Neural progenitor cell (in vitro differentiated cells): ENCODE data around the gene GRAMD2A. TPM values are rescaled to one million over a fixed set of nuclear protein-coding genes. Genes with fewer than 3 reads are reported as not detected.

ENCODE experiments used
- DNase-seq: peaks from one replicate; pipeline ENCODE4 v3.0.0-alpha.2; 2016; ENCODE audit warnings: low spot score
- H2AFZ ChIP-seq: fragments of 200-600 bp; sonication (generic); replicated peaks from 2 replicates; pipeline ENCODE4 v1.6.1; 2016; ENCODE audit warnings: antibody characterized with exemption
- H3F3A ChIP-seq: fragments of 200-600 bp; sonication (generic); 2 replicates; pipeline ENCODE4 v1.6.1; 2016; ENCODE audit warnings: antibody characterized with exemption, low read depth
- H3K27ac ChIP-seq: fragments of 200-600 bp; sonication (generic); 2 replicates; pipeline ENCODE4 v1.5.1; 2016; ENCODE audit warnings: mild to moderate bottlenecking
- H3K27me3 ChIP-seq: fragments of 200-600 bp; sonication (generic); 2 replicates; pipeline ENCODE4 v1.6.1; 2016; ENCODE audit warnings: mild to moderate bottlenecking, moderate library complexity
- H3K36me3 ChIP-seq: fragments of 200-600 bp; sonication (generic); 2 replicates; pipeline ENCODE4 v1.5.1; 2016
- H3K4me1 ChIP-seq: fragments of 200-600 bp; sonication (generic); 2 replicates; pipeline ENCODE4 v1.6.1; 2016; ENCODE audit warnings: mixed run types
- H3K4me2 ChIP-seq: fragments of 200-600 bp; sonication (generic); 2 replicates; pipeline ENCODE4 v1.6.1; 2016
- H3K4me3 ChIP-seq: fragments of 200-600 bp; sonication (generic); 2 replicates; pipeline ENCODE4 v1.5.1; 2016
- H3K79me2 ChIP-seq: fragments of 200-600 bp; sonication (generic); 2 replicates; pipeline ENCODE4 v1.6.1; 2016; ENCODE audit warnings: low read depth
- H3K9ac ChIP-seq: fragments of 200-600 bp; sonication (generic); 2 replicates; pipeline ENCODE4 v1.6.1; 2016
- H3K9me3 ChIP-seq: fragments of 200-600 bp; sonication (generic); 2 replicates; pipeline ENCODE4 v1.5.1; 2016; ENCODE audit warnings: low read depth
- H4K20me1 ChIP-seq: fragments of 200-600 bp; sonication (generic); 2 replicates; pipeline ENCODE4 v1.6.1; 2016; ENCODE audit warnings: low read depth
- H3K27ac Mint-ChIP-seq: 3 replicates; pipeline ENCODE4 v1.8.0; 2021; ENCODE audit warnings: mixed read lengths
- H3K27me3 Mint-ChIP-seq: 2 replicates; pipeline ENCODE4 v1.8.0; 2022; ENCODE audit warnings: low read depth, mild to moderate bottlenecking, inconsistent platforms, moderate library complexity, mixed read lengths; ENCODE audit not compliant: insufficient read depth
- H3K36me3 Mint-ChIP-seq: 3 replicates; pipeline ENCODE4 v1.8.0; 2021; ENCODE audit warnings: mixed read lengths
- H3K4me1 Mint-ChIP-seq: 3 replicates; pipeline ENCODE4 v1.8.0; 2021; ENCODE audit warnings: mixed read lengths
- H3K4me3 Mint-ChIP-seq: 3 replicates; pipeline ENCODE4 v1.8.0; 2021; ENCODE audit warnings: mild to moderate bottlenecking, moderate library complexity, mixed read lengths
- H3K9me3 Mint-ChIP-seq: 3 replicates; pipeline ENCODE4 v1.8.0; 2020; ENCODE audit warnings: mixed read lengths
- CTCF ChIP-seq: fragments of 200-600 bp; sonication (generic); IDR thresholded peaks from 2 replicates; pipeline ENCODE4 v1.5.1; 2017; ENCODE audit warnings: antibody characterized with exemption, mild to moderate bottlenecking
- EZH2 ChIP-seq: fragments of 200-600 bp; sonication (generic); IDR thresholded peaks from 2 replicates; pipeline ENCODE4 v1.6.1; 2017; ENCODE audit warnings: antibody characterized with exemption, mild to moderate bottlenecking, moderate library complexity
- EZH2phosphoT487 ChIP-seq: fragments of 200-600 bp; sonication (generic); IDR thresholded peaks from 2 replicates; pipeline ENCODE4 v1.6.1; 2017; ENCODE audit warnings: antibody characterized with exemption
- total RNA-seq: library from RNA; depleted of rRNA; stranded (reverse); fragments of >200 nt; gene quantifications from 2 replicates; pipeline ENCODE4 v1.2.3, GENCODE V29; 2015; ENCODE audit warnings: low replicate concordance

GRAMD2A gene
- total RNA-seq, 1 donor from 2014 or later, result 0.43 TPM

GRCh38 chr15:72180761-72181324, 16.7 kb downstream of the GRAMD2A start:
- TF ChIP-seq CTCF, result no peak
- no peak for TF ChIP-seq EZH2
- TF ChIP-seq EZH2phosphoT487, result no peak
- H3F3A ChIP-seq, result peaks cover 7% of the 10 kb centered on the region
- no peaks in the 10 kb centered on the region for H4K20me1 ChIP-seq
- Mint-ChIP-seq H3K4me3 (no peak overlapping the region), H3K36me3 (no peaks in the 10 kb centered on the region), H3K9me3 (no peaks in the 10 kb centered on the region), H3K4me1 (peaks cover 43% of the 10 kb centered on the region), H3K27me3 (peaks cover 12% of the 10 kb centered on the region), H3K27ac (no peak overlapping the region)
- peaks cover 39% of the 10 kb centered on the region for H3K27me3 ChIP-seq
- no peak overlapping the region for H3K27ac ChIP-seq
- no peaks in the 10 kb centered on the region for H3K79me2 ChIP-seq
- H3K4me1 ChIP-seq, result peaks cover 18% of the 10 kb centered on the region
- H3K9ac ChIP-seq, result no peak overlapping the region
- no peaks in the 10 kb centered on the region for H3K9me3 ChIP-seq
- no peak overlapping the region for H2AFZ ChIP-seq
- no peak for DNase-seq
- no peak overlapping the region for H3K4me3 ChIP-seq
- H3K36me3 ChIP-seq, result no peaks in the 10 kb centered on the region
- no peak overlapping the region for H3K4me2 ChIP-seq

- H3K36me3 Mint-ChIP-seq, result no peaks in the 10 kb centered on the region
- Histone ChIP-seq H3K4me1 (peaks cover 18% of the 10 kb centered on the region), H3K79me2 (no peaks in the 10 kb centered on the region), H3K27ac (no peak overlapping the region), H3K4me3 (no peak overlapping the region), H2AFZ (peak overlapping the region; percentile 79), H4K20me1 (no peaks in the 10 kb centered on the region), H3K9ac (no peak overlapping the region), H3K9me3 (no peaks in the 10 kb centered on the region), H3K36me3 (no peaks in the 10 kb centered on the region), H3K4me2 (peak overlapping the region; percentile 0), H3F3A (peaks cover 7% of the 10 kb centered on the region), H3K27me3 (peaks cover 32% of the 10 kb centered on the region)
- no peaks in the 10 kb centered on the region for H3K9me3 Mint-ChIP-seq
- H3K27me3 Mint-ChIP-seq, result peaks cover 14% of the 10 kb centered on the region
- H3K4me3 Mint-ChIP-seq, result no peak overlapping the region
- H3K27ac Mint-ChIP-seq, result peak overlapping the region; percentile 63
- TF ChIP-seq EZH2, result no peak
- TF ChIP-seq CTCF, result peak; percentile 14
- TF ChIP-seq EZH2phosphoT487, result no peak
- peak; percentile 57 for DNase-seq
- H3K4me1 Mint-ChIP-seq, result peaks cover 43% of the 10 kb centered on the region
Measured at GRCh38 chr15:72179950-72180581, 17.5 kb downstream of the GRAMD2A start.

- no peak overlapping the region for H3K9ac ChIP-seq
- Mint-ChIP-seq H3K4me3 (peak overlapping the region; percentile 15), H3K36me3 (no peaks in the 10 kb centered on the region), H3K4me1 (peaks cover 42% of the 10 kb centered on the region), H3K9me3 (no peaks in the 10 kb centered on the region), H3K27ac (no peak overlapping the region), H3K27me3 (peaks cover 10% of the 10 kb centered on the region)
- H3K9me3 ChIP-seq, result no peaks in the 10 kb centered on the region
- DNase-seq, result no peak
- H3K27me3 ChIP-seq, result peaks cover 22% of the 10 kb centered on the region
- peaks cover 15% of the 10 kb centered on the region for H3K4me1 ChIP-seq
- H2AFZ ChIP-seq, result peak overlapping the region; percentile 79
- H3K27ac ChIP-seq, result no peak overlapping the region
- no peak overlapping the region for H3K4me3 ChIP-seq
- no peaks in the 10 kb centered on the region for H4K20me1 ChIP-seq
- no peak for TF ChIP-seq EZH2phosphoT487
- H3F3A ChIP-seq, result peaks cover 6% of the 10 kb centered on the region
- no peaks in the 10 kb centered on the region for H3K36me3 ChIP-seq
- no peaks in the 10 kb centered on the region for H3K79me2 ChIP-seq
- no peak overlapping the region for H3K4me2 ChIP-seq
Measured at GRCh38 chr15:72178976-72179585, 18.5 kb downstream of the GRAMD2A start.

- peaks cover 8% of the 10 kb centered on the region for H3K27me3 Mint-ChIP-seq
- no peak for TF ChIP-seq CTCF
- TF ChIP-seq EZH2, result no peak
- no peak for TF ChIP-seq EZH2phosphoT487
- no peak for DNase-seq
- H3K9me3 Mint-ChIP-seq, result no peaks in the 10 kb centered on the region
- no peaks in the 10 kb centered on the region for H4K20me1 ChIP-seq
- H3K36me3 ChIP-seq, result no peaks in the 10 kb centered on the region
- no peak overlapping the region for H3K27ac Mint-ChIP-seq
- peaks cover 17% of the 10 kb centered on the region for H3K4me1 ChIP-seq
- H3K79me2 ChIP-seq, result no peaks in the 10 kb centered on the region
- H3K27me3 ChIP-seq, result no peaks in the 10 kb centered on the region
- H2AFZ ChIP-seq, result no peak overlapping the region
- no peak overlapping the region for H3K9ac ChIP-seq
- H3K4me2 ChIP-seq, result no peak overlapping the region
- H3K4me3 Mint-ChIP-seq, result no peak overlapping the region
- no peaks in the 10 kb centered on the region for H3K36me3 Mint-ChIP-seq
- no peaks in the 10 kb centered on the region for H3K9me3 ChIP-seq
- H3K27ac ChIP-seq, result no peak overlapping the region
- H3K4me3 ChIP-seq, result no peak overlapping the region
- H3K4me1 Mint-ChIP-seq, result peaks cover 42% of the 10 kb centered on the region
- no peaks in the 10 kb centered on the region for H3F3A ChIP-seq
Measured at GRCh38 chr15:72176743-72177142, 20.8 kb downstream of the GRAMD2A start.
